Fibroblast of pulmonary artery (primary cell): ENCODE measurements around the gene STX8.

Experiments
- DNase-seq: peaks from one replicate; pipeline ENCODE4 v3.0.0-alpha.2; 2010; ENCODE audit warnings: low read depth
- H3K4me3 ChIP-seq: replicated peaks from 2 replicates; pipeline ENCODE4 v1.5.1; 2011; ENCODE audit warnings: low read depth, mild to moderate bottlenecking, control low read depth, low read length, moderate library complexity
- TF ChIP-seq, protein P1 (sequence below): IDR thresholded peaks from 2 replicates; pipeline ENCODE4 v1.5.1; 2011; ENCODE audit warnings: mild to moderate bottlenecking, control low read depth, low read length, inconsistent platforms; ENCODE audit errors: missing control alignments

STX8 gene

GRCh38 chr17:9537177-9537776, 38.3 kb downstream of the STX8 start:
- H3K4me3 ChIP-seq = no peak overlapping the region
- TF ChIP-seq, protein P1, sequence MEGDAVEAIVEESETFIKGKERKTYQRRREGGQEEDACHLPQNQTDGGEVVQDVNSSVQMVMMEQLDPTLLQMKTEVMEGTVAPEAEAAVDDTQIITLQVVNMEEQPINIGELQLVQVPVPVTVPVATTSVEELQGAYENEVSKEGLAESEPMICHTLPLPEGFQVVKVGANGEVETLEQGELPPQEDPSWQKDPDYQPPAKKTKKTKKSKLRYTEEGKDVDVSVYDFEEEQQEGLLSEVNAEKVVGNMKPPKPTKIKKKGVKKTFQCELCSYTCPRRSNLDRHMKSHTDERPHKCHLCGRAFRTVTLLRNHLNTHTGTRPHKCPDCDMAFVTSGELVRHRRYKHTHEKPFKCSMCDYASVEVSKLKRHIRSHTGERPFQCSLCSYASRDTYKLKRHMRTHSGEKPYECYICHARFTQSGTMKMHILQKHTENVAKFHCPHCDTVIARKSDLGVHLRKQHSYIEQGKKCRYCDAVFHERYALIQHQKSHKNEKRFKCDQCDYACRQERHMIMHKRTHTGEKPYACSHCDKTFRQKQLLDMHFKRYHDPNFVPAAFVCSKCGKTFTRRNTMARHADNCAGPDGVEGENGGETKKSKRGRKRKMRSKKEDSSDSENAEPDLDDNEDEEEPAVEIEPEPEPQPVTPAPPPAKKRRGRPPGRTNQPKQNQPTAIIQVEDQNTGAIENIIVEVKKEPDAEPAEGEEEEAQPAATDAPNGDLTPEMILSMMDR = no peak
- DNase-seq = no peak

DNA sequence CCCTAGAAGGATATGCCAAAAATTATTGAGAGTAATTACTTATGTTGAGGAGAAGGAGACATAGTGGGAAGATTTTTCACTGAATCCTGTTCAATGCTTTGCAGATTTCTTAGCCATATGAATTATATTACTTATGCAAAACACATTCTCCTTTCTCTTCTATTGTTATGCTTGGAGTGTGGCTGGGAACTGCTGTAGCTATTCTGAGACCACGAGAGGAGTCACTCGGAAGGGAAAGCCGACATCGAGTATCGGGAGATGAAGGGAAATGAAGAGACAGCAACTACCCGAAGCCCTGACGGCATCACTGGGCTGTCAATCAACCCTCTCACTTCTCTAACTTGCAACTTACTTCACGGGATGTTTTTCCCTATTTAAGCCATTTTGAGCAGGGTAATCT, 39.6 kb downstream of the STX8 start:
- no peak for DNase-seq
- TF ChIP-seq, protein P1 = no peak
- H3K4me3 ChIP-seq = no peak overlapping the region

DNA sequence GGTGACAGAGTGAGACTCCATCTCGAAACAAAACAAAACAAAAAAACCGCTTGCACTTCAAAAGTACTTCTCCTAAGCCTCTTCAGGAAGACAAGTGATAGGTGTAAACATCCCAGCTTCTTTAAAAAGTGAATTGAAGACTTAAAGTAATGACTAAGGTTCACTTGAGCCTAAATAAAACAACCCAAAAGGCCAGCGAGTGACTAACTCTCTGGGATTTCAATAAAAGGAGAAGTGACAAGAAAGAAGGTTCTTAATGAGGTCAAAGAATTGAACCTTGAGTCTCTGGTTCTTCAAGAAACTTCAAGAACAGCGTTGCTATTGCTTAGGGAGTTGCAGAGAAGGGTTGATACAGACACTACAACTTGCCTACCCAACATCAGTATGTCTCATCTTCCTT, 42.2 kb downstream of the STX8 start:
- DNase-seq = no peak
- no peak overlapping the region for H3K4me3 ChIP-seq
- TF ChIP-seq, protein P1 = no peak

GRCh38 chr17:9532715-9533114, 42.9 kb downstream of the STX8 start:
- no peak for DNase-seq
- no peak overlapping the region for H3K4me3 ChIP-seq
- TF ChIP-seq, protein P1 = no peak

DNA sequence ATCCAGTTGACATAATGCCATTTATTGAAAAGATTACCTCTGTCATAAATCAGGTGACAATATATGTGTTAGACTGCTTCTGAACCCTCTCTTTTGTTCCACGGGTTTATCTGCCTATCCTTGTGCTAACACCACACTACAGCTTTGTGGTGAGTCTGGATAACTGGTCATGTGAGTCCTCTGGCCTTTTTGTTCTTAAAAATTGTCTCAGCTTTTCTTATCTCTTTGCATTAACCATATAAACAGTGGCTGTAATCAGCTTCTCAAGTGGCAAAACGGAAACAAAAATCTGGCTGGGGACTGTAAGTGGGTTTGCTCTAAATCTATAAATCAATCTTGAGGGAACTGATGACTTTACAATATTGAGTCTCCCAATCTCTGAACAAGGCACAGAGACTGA, 44.6 kb downstream of the STX8 start:
- no peak overlapping the region for H3K4me3 ChIP-seq
- DNase-seq = no peak
- TF ChIP-seq, protein P1 = no peak

- TF ChIP-seq, protein P1 = peak; percentile 58
- no peak overlapping the region for H3K4me3 ChIP-seq
- DNase-seq = peak; percentile 54
Measured at GRCh38 chr17:9529033-9529700, 46.5 kb downstream of the STX8 start.

DNA sequence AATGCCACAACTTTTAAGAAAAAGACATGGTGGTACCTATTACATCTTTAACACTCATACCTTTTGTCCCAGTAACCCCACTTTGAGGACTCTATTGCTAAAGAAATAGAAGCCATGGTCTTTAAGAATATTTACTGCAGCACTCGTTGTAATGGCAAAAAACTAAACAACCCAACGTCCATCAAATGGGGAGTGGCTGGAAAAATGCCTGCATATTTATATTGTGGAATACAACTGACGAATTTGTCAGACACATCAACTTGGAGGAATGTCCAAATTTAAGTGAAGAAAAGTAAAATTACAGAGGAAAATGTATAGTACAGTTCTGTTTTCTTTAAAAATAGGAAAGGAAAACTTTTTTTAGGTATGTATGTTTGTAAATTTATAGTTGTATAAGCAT, 47.8 kb downstream of the STX8 start:
- no peak for DNase-seq
- no peak overlapping the region for H3K4me3 ChIP-seq
- TF ChIP-seq, protein P1 = no peak
